ENCODE results near the gene ATP6V0C. TPM values are rescaled to one million over a fixed set of nuclear protein-coding genes. Genes with fewer than 3 reads are reported as not detected.

The ATP6V0C gene
- total RNA-seq, 1 donor from 2014 or later, result 7.9 TPM

DNA sequence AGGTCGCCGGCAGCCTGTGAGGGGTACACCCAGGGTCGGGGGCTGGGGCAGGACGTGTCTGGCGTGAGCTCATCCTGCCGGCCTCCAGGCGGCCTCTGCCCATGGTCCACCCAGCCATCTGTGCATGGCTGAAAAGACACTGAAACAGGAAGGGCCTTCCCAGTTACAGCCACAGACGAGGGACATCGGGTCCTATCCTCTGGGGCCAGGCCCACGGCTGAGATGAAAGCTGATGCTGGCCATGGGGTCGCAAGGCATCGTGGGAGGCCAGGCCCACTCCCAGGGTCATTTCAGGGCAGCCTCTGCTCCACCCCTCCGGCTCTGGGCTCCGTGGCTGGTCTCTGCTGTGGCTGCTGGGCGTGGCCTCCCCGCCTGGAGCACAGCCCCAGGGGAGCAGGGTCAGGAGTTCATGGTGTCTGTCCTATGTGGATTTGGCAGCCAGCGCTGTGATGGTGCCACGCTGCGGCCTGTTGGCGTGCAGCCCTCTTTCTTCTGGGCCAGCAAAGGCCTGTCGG, 16.6 kb upstream of the ATP6V0C start:
- DNase-seq (ENCODE audit: low read depth) (no peak), FAIRE-seq (no peak)
- Histone ChIP-seq H3K4me3 (ENCODE audit: low read depth, low read length) (no peak overlapping the region), H3K36me3 (ENCODE audit: control insufficient read depth, insufficient read depth, low read length) (peaks cover 6% of the 10 kb centered on the region), H3K27me3 (ENCODE audit: control insufficient read depth, insufficient read depth, low read length) (no peaks in the 10 kb centered on the region)
- TF ChIP-seq, protein P1, sequence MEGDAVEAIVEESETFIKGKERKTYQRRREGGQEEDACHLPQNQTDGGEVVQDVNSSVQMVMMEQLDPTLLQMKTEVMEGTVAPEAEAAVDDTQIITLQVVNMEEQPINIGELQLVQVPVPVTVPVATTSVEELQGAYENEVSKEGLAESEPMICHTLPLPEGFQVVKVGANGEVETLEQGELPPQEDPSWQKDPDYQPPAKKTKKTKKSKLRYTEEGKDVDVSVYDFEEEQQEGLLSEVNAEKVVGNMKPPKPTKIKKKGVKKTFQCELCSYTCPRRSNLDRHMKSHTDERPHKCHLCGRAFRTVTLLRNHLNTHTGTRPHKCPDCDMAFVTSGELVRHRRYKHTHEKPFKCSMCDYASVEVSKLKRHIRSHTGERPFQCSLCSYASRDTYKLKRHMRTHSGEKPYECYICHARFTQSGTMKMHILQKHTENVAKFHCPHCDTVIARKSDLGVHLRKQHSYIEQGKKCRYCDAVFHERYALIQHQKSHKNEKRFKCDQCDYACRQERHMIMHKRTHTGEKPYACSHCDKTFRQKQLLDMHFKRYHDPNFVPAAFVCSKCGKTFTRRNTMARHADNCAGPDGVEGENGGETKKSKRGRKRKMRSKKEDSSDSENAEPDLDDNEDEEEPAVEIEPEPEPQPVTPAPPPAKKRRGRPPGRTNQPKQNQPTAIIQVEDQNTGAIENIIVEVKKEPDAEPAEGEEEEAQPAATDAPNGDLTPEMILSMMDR (IDR thresholded peaks at IDR 0.05; ENCODE audit: insufficient read depth, low read length, severe bottlenecking), result no peak

DNA sequence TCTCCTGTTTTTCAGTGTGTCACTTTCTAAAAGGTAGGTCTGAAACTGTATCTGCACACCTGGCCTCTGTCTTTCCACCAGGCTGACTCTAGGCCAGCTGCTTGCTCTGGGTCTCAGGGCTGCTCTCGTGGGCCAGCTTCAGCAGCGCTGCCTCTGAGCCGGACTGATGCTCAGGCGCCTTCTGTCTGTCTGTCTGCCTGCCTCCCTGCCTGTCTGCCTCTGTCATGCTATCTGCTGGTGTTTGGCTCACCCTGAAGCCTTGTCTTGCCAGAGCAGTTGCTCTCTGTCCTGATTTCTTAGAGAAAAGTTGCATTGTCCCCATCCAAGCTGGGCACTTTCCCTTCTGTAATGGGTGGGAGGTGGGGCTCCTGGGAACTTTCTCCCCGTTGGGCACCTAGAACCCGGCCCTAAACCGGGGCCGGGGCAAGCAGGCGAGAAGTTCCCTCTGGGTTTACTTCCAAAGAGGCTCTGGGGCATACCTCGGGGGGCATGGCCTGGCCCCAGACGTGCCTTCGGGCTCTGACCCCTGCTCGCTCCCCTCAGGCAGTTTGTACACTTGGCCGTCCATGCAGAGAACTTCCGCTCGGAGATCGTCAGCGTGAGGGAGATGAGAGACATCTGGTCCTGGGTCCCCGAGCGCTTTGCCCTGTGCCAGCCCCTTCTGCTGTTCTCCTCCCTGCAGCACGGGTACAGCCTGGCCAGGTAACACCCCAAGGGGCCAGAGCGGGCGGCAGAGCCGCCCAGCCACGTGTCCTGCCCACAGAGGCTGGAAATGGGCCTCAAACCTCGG, 15.9 kb upstream of the ATP6V0C start:
- Histone ChIP-seq H3K27me3 (ENCODE audit: control insufficient read depth, insufficient read depth, low read length) (no peaks in the 10 kb centered on the region), H3K36me3 (ENCODE audit: control insufficient read depth, insufficient read depth, low read length) (peaks cover 6% of the 10 kb centered on the region), H3K4me3 (ENCODE audit: low read depth, low read length) (no peak overlapping the region)
- FAIRE-seq (no peak), DNase-seq (ENCODE audit: low read depth) (no peak)
- TF ChIP-seq, protein P1 (IDR thresholded peaks at IDR 0.05; ENCODE audit: insufficient read depth, low read length, severe bottlenecking), result no peak

DNA sequence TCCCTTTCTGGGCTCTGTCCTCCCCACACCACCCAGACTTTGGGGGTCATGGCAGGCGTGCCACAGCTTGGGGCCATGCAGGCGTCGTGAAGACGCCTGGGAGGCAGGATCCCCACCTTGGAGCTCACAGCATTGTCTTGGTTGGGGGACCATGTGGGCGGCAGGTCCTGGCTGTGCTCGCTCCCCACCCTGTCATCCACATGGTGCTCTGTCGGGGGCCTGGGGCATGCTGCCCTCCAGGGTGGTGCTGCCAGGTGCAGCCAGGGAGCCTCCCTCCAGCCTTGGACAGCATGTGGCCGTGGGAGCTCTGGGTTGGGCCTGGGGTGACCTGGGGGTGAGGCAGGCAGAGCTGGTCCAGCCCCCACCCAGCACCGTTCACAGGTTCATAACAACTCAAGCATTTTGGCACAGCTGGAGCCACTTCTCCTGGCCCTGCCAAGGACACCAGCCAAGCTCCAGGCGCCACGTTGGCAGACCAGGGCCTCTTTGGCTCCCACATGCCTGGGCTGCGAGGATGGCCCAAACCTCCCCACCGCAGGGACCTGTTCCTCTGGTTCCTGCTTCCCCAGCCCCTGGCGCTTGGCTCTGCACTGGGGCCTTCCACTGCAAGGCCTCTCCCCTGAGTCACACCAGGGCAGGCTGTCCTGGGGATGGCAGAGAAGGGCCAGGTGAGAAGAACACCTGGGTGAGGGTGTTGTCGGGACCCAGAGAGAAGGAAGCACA, 15.1 kb upstream of the ATP6V0C start:
- DNase-seq (ENCODE audit: low read depth) (peak; percentile 26), FAIRE-seq (no peak)
- H3K4me3 ChIP-seq (ENCODE audit: low read depth, low read length), result no peak overlapping the region
- TF ChIP-seq, protein P1 (IDR thresholded peaks at IDR 0.05; ENCODE audit: insufficient read depth, low read length, severe bottlenecking), result no peak
- H3K27me3 ChIP-seq (ENCODE audit: control insufficient read depth, insufficient read depth, low read length), result no peaks in the 10 kb centered on the region
- peaks cover 6% of the 10 kb centered on the region for H3K36me3 ChIP-seq (ENCODE audit: control insufficient read depth, insufficient read depth, low read length)

DNA sequence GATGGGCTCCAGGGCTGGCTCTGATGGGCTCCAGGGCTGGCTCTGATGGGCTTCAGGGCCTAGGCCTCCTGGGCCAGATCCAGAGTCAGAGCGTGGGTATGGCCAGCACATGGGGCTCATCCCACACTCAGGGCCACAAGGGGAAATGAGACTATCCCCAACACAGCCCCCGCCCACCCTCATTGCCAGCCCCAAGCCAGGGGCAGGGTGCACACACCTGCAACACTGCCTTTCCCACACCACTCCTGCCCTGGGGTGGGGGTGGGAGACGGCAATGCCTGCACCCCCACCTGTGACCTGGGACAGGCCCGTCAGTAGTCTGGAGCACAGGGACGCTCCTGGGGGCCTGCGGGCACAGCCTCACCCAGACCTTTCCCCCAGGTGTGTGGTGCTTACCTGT, 14.3 kb upstream of the ATP6V0C start:
- Histone ChIP-seq H3K27me3 (ENCODE audit: control insufficient read depth, insufficient read depth, low read length) (no peaks in the 10 kb centered on the region), H3K36me3 (ENCODE audit: control insufficient read depth, insufficient read depth, low read length) (peaks cover 6% of the 10 kb centered on the region), H3K4me3 (ENCODE audit: low read depth, low read length) (no peak overlapping the region)
- TF ChIP-seq, protein P1 (IDR thresholded peaks at IDR 0.05; ENCODE audit: insufficient read depth, low read length, severe bottlenecking), result no peak
- DNase-seq (ENCODE audit: low read depth), result no peak
- FAIRE-seq, result no peak

DNA sequence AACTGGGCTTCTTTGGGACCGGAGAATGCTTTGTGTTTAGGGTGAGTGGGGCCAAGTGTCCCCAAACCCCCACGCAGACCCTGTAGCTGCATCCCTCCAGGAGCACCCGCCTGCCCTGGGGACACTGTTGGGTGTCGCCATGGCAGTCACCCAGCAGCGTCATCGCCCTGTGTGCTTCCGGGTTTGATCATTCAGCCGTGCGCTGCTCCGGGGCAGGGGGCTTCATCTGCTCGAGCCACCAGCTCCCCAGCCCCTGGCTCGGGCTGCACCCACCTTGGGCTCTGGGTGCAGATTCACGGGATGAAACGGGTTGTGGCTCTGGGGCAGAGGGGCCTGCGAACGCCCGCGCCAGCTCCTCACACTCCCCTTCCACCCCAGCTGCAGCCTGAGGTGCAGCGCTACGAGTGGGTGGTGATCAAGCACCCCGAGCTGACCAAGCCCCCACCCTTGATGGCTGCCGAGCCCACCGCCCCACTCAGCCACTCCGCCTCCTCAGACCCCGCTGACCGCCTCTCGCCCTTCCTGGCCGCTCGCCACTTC, 13.8 kb upstream of the ATP6V0C start:
- TF ChIP-seq, protein P1 (IDR thresholded peaks at IDR 0.05; ENCODE audit: insufficient read depth, low read length, severe bottlenecking), result no peak
- DNase-seq (ENCODE audit: low read depth) (no peak), FAIRE-seq (no peak)
- Histone ChIP-seq H3K36me3 (ENCODE audit: control insufficient read depth, insufficient read depth, low read length) (peaks cover 6% of the 10 kb centered on the region), H3K4me3 (ENCODE audit: low read depth, low read length) (no peak overlapping the region), H3K27me3 (ENCODE audit: control insufficient read depth, insufficient read depth, low read length) (no peaks in the 10 kb centered on the region)

Measured in bronchial epithelial cell (primary cell).